Left cardiac atrium (tissue), 4 donors: ENCODE measurements around the gene USP47. TPM values are rescaled to one million over a fixed set of nuclear protein-coding genes. Genes with fewer than 3 reads are reported as not detected.

Source experiments
- ATAC-seq, 2 donors: fragments of 200-7000 bp; cut with Tn5 transposase; one replicate each; pipeline ENCODE4 v1.9.1; 2020; ENCODE audit warnings: mild to moderate bottlenecking in 2 of 2, moderate library complexity in 2 of 2
- DNase-seq: peaks from one replicate; pipeline ENCODE4 v3.0.0-alpha.2; 2020
- intact Hi-C, 2 donors: fragments of 100-400 bp; cut with DNase I; formaldehyde crosslinking; loops; one replicate each; pipeline versions ENCODE4 v1.14.1 to v1.15.1; 2022 to 2023
- total RNA-seq, 2 donors: library from RNA; stranded (reverse); fragmentation: NEBNext Ultra II Directional; extraction: Animal tissue kit (Norgen Biotek cat#: 25700); gene quantifications; one replicate each; pipeline ENCODE4 v1.2.1, GENCODE V29; 2021
- donor health status: DM: no; HTN: yes; CAD: no.
- donor health status: DM: no; HTN: yes; CAD: no; lungs with severe emphysema.
- donor health status: DM: yes; HTN: yes; CAD: no.
- donor health status: Dilated cardiomyopathy.

Gene USP47
- total RNA-seq, 2 donors from 2014 or later = 48.3 to 56.4 TPM

GRCh38 chr11:11860103-11860979, 18.6 kb downstream of the USP47 start:
- intact Hi-C loops = no loop called here
- ATAC-seq (peak in 1 of 2 donors; percentile 34), DNase-seq (no peak)

- no peak for ATAC-seq
- intact Hi-C loops = no loop called here
- DNase-seq = no peak
Observed at GRCh38 chr11:11862999-11863398, 21.2 kb downstream of the USP47 start.

GRCh38 chr11:11864332-11864731, 22.6 kb downstream of the USP47 start:
- ATAC-seq = no peak

GRCh38 chr11:11864803-11865202, 23.0 kb downstream of the USP47 start:
- intact Hi-C loops = no loop called here
- no peak for DNase-seq

More at GRCh38 chr11:11864332-11864731, 22.6 kb downstream of the USP47 start:
- intact Hi-C loops = no loop called here
- DNase-seq = no peak

GRCh38 chr11:11865449-11865848, 23.7 kb downstream of the USP47 start:
- DNase-seq (no peak), ATAC-seq (no peak)
- intact Hi-C loops = no loop called here

More at GRCh38 chr11:11864803-11865202, 23.0 kb downstream of the USP47 start:
- no peak for ATAC-seq

GRCh38 chr11:11866203-11866602, 24.4 kb downstream of the USP47 start:
- intact Hi-C loops = no loop called here
- no peak for ATAC-seq

GRCh38 chr11:11867720-11868119, 25.9 kb downstream of the USP47 start:
- DNase-seq (no peak), ATAC-seq (no peak)
- intact Hi-C loops = no loop called here

More at GRCh38 chr11:11866203-11866602, 24.4 kb downstream of the USP47 start:
- DNase-seq = no peak

GRCh38 chr11:11871991-11872401, 30.2 kb downstream of the USP47 start:
- intact Hi-C loops = no loop called here
- DNase-seq = no peak
- ATAC-seq = no peak

- no peak for ATAC-seq
- intact Hi-C loops = no loop called here
- DNase-seq = no peak
Observed at GRCh38 chr11:11876458-11876857, 34.7 kb downstream of the USP47 start.

- ATAC-seq (no peak), DNase-seq (no peak)
- intact Hi-C loops = no loop called here
Observed at GRCh38 chr11:11880179-11880578, 38.4 kb downstream of the USP47 start.

- no peak for DNase-seq
- ATAC-seq = no peak
- intact Hi-C loops = no loop called here
Observed at GRCh38 chr11:11882539-11882938, 40.8 kb downstream of the USP47 start.

- ATAC-seq (no peak), DNase-seq (no peak)
- intact Hi-C loops = no loop called here
Observed at GRCh38 chr11:11884351-11884750, 42.6 kb downstream of the USP47 start.

- DNase-seq (no peak), ATAC-seq (no peak)
- intact Hi-C loops = no loop called here
Observed at GRCh38 chr11:11884774-11885481, 43.2 kb downstream of the USP47 start.

GRCh38 chr11:11894486-11894885, 52.7 kb downstream of the USP47 start:
- ATAC-seq (no peak), DNase-seq (no peak)
- intact Hi-C loops = loop anchor here in 1 of 2 donors (10.0 kb wide), 1 partner anchor 90 kb away; no protein-coding TSS in a partner anchor

- DNase-seq = no peak
- intact Hi-C loops = loop anchor here in 1 of 2 donors (10.0 kb wide), 1 partner anchor 91 kb away; no protein-coding TSS in a partner anchor
- ATAC-seq = no peak
Observed at GRCh38 chr11:11895672-11896071, 53.9 kb downstream of the USP47 start.

- ATAC-seq = no peak
- DNase-seq = no peak
- intact Hi-C loops = loop anchor here in 1 of 2 donors (10.0 kb wide), 1 partner anchor 94 kb away; no protein-coding TSS in a partner anchor
Observed at GRCh38 chr11:11898648-11899047, 56.9 kb downstream of the USP47 start.

GRCh38 chr11:11899401-11899800, 57.6 kb downstream of the USP47 start:
- DNase-seq (no peak), ATAC-seq (peak in 1 of 2 donors; percentile 18)
- intact Hi-C loops = loop anchor here in 1 of 2 donors (10.0 kb wide), 1 partner anchor 95 kb away; no protein-coding TSS in a partner anchor

GRCh38 chr11:11901929-11902328, 60.2 kb downstream of the USP47 start:
- ATAC-seq = no peak
- intact Hi-C loops = no loop called here
- no peak for DNase-seq

GRCh38 chr11:11909727-11910126, 68.0 kb downstream of the USP47 start:
- ATAC-seq (no peak), DNase-seq (no peak)
- intact Hi-C loops = no loop called here

GRCh38 chr11:11910541-11910940, 68.8 kb downstream of the USP47 start:
- intact Hi-C loops = no loop called here
- DNase-seq = no peak
- ATAC-seq = no peak
